HG02798 (cell line): ENCODE data around the gene USP47.

Source experiments
- ATAC-seq: cut with Tn5 transposase; IDR thresholded peaks from one replicate; pipeline ENCODE4 v1.9.1; 2021; ENCODE audit warnings: mild to moderate bottlenecking; ENCODE audit not compliant: unreplicated experiment, poor library complexity

Gene USP47

GRCh38 chr11:11989774-11990744 is 148.3 kb downstream of the USP47 start:
- no peak for ATAC-seq

DNA sequence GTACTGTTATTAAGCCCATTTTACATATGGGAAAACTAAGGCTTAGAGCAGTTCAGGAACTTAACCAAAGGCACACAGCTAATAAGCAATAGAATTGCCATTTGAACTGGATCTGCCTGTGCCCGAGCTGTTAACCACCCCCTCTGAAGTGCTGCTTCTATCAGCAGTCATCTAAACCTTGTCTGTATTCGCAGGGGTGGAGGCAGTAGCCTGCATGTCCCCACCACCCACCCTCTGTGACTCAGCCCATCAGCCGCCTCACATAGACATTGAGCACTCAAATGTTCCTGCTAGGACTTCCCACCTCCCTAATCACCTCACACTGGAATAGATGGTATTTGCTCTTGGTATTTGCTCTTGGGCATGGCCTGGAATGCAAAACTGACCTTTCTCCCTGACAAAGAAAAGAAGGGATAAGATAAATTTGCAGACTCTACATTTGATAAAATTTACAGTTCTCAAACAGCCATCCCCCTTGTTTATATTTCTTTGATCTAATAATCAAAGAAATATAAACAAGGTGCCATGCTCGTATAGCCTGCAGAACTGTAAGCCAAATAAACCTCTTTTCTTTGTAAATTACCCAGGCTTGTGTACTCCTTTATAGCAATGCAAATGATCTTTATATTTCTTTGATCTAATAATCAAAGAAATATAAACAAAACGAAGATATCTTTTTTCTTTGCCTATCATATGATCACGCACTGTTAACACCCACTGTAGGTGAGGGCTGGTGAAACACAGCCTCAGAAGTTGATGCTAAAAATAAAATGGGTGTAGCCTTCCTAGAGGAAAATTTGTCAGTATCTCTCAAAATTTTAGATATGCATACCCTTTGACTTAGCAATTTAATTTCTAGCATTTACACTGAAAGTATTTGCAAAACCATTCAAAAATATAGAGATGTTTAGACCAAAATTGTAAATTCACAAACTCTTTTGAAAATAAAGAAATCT is 150.8 kb downstream of the USP47 start:
- no peak for ATAC-seq

- no peak for ATAC-seq
Measured at GRCh38 chr11:11993839-11994238, 152.1 kb downstream of the USP47 start.

GRCh38 chr11:11995601-11996000 is 153.8 kb downstream of the USP47 start:
- ATAC-seq, result no peak

DNA sequence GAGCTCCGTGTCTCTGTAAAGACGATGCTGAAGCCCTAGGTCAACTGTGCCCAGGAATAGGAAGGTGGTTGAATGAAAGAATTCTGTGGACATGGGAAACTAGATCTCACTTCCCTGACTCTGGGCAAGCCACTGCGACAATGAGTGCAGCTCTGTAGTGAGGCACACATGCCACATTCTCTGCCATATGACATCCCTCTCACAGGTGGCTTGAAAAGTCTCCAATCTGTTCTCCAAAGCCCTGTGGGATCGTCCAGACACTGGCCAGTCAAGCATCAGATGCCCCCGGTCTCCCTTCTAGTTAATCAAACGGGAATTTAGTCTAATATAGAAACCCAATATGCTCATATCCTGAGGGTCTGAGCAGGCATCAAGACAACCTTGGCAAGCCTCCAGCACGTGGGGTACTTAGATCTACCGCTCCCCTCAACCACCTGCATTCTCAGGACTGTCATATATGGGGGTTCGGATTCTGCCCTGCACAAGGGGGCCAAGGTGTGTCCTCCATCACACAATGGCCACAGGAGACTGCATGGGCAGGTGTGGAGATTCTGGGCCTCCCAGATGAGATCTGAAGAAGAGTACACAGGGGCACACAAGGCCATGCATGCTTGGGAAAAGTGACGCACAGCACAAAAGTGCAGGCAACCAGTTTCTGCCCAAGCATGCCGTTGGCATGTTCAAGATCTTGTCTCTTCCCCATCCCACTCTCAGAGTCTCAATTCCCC is 154.7 kb downstream of the USP47 start:
- ATAC-seq, result no peak

DNA sequence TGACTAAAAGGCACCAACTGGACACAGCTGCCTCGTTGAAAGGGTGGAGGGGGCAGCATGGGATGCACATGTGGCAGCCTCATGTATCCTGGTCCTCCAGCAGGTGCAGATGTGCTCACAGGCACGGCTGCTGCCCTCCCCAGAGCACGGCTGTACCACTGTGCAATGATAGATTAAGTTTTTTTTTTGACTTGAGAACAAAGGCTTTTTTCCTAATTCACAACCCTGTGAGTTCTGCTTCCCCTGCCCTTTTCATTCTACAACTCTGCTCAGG is 155.2 kb downstream of the USP47 start:
- ATAC-seq, result no peak

- ATAC-seq, result no peak
Measured at GRCh38 chr11:11998091-11998781, 156.5 kb downstream of the USP47 start.

DNA sequence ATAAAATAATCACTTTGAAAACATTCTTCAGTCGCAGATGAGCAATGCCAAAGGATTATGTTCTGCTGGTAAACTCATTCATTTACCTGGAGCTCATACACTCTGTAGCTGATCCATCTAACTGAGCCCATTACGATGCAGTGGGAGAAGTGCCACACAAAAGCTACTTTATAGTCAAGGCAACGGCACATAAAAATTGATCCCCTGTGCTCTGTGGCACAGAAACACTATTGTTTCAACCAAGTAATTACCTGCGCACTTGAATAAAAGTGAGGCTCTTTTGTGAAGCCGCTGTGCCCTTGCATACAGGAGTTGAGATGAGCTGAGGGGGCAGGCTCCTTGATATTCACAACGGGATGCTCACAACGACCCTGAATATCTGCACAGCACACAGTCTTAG is 159.4 kb downstream of the USP47 start:
- ATAC-seq, result no peak

DNA sequence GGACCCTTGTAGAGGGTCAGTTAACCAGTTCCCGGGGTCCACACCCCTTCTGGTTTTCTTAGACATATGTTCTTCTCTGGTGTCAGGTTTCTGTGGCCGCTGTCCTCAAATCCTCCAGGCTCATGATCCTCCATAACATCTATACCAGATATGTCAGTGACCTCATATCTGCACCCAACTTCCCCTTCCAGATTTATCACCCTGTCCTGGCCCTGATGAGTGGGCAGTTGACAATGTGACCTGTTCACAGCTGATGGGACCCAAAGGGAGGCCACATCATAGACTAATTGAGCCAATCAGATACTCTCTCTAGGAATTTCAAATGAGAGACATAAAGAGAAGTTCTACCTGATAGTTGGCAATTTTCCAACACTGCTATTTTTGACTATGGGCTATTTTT is 161.6 kb downstream of the USP47 start:
- no peak for ATAC-seq

DNA sequence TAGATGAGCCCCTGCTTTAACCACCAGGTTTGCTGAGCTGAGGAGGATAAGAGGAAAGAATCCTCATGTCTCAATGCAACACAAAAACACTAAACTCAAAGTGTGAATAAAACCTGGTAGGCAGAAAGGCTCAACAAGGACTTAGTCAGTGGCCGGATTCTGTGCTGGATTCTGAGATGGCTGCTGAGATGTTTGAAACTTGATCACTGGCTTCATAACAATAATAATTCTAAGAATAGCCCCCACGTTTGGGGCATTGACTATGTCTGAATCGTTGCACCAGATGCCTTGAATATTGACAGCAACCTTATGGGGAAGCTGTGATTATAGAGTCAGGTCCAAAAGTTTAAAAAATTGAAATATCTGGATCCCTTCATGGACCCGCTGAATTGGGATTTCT is 162.0 kb downstream of the USP47 start:
- no peak for ATAC-seq

- no peak for ATAC-seq
Measured at GRCh38 chr11:12005061-12005460, 163.3 kb downstream of the USP47 start.

DNA sequence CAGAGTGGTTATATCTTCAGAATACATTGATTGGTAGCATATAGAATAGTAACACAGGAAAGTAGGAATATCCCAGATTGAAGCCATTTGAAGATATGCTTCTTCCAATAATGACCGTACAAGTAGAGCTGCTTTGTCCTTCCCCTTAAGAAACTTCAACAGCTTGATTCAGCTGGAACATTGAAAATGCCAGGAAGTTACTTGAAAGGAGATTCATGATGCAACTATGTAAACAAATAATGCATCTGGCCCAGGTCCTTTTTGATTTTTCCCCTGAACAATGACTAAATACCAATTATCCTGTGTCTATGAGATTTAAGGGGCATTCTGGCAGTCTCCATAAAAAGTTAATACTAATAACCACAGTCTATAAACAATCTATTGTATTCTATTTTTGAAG is 163.7 kb downstream of the USP47 start:
- ATAC-seq, result no peak

DNA sequence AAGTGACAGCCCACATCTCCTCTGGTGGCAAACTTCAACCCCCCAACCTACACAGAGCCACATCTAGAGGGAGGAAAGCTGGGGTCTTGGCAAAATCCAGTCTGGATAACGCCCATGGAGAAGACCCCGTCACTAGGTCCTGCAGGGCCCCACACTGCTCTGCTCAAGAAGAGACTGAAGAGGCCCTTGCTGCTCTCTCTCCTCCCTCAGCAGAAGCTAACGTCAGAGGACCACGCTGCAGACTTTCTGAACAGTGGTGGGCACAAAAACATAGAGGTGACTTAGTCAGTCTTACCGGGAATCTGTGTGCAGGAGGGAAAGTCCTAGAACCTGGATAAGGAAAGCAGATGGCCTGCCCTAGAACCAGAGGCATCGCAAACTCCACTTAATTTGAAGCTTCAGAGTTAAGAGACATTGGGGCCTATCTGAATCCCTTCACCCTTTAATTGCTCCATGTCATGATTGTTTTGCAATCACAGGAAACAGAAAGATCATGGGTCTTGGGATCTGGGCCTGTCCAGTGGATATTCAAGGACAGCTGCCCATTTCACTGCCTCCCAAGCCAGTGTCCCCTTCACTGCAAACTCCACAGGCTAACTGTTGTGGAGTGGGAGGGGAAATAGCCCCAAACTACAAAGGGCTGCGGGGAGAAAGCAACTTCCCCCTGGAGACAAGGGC is 164.9 kb downstream of the USP47 start:
- no peak for ATAC-seq

- ATAC-seq, result no peak
Measured at GRCh38 chr11:12007230-12007593, 165.4 kb downstream of the USP47 start.

DNA sequence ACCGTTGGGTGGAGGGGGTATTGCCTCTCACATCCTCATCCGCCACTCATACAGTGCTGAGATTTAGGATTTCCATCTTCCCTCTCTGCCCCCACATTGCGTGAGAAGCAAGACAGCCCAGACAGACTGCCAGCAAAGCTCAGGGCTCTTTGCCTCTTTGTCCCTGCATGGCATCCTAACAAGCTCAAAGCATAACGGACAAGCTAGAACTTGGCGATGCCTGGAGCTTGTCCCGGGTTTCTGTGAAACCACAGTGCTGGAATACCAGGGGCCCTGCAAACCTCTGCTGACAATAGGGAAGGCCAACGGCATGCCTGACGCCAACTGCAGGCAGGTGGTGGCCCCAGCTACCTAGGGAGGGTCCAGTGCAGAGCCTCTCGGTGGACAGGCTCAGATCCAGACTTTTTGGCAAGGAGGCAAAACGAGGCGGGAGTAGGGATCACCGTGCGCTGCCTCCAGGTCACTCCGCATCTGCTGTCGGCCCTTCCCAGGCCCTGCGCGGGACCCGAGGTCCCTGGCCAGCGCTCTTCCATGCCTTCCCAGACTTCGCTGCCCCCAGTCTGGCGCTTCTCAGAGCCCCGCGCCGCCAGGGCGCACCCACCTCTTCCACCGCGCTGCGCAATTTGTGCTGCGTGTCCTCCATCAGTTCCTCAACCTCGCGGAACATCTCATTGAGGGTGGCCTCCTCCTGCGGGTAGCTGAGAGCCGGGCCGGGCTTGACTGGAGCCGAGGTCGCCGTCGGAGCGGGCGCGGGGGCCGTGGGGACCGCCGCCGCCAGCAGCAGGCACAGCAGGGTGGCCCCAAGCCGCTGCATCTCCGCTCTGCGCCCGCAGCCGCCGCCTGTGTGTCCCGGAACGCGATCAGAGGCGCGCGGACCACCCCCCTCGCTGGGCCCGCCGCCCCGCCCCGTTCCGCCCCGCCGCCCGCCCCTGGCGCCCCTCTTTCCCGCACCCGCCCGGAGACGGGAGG is 166.3 kb downstream of the USP47 start, which contains the start of gene DKK3:
Gene DKK3, minus strand, starts transcription at position 858 of the 969 bp plus-strand sequence. Its CDS starts 44 bp downstream, at position 814.
- no peak for ATAC-seq
